GM23338 (cell line): ENCODE measurements around the gene FAM3D.

Experiments used
- CREB1 ChIP-seq: fragments of 250-450 bp; sonication (Bioruptor Pico); IDR thresholded peaks from 2 replicates; pipeline ENCODE4 v1.5.0; 2020; ENCODE audit warnings: low read depth, mild to moderate bottlenecking, moderate library complexity
- EZH2 ChIP-seq: fragments of 200-600 bp; sonication (generic); IDR thresholded peaks from one replicate; pipeline ENCODE4 v1.8.0; 2017; ENCODE audit warnings: antibody characterized with exemption, mild to moderate bottlenecking, low read depth; ENCODE audit not compliant: unreplicated experiment
- NANOG ChIP-seq: IDR thresholded peaks from 2 replicates; pipeline ENCODE4 v1.6.1; 2016; ENCODE audit warnings: antibody characterized with exemption, borderline replicate concordance
- POLR2AphosphoS5 ChIP-seq: IDR thresholded peaks from 2 replicates; pipeline ENCODE4 v1.6.1; 2016; ENCODE audit warnings: antibody characterized with exemption, low read depth
- REST ChIP-seq: IDR thresholded peaks from one replicate; pipeline ENCODE4 v1.6.1; 2018; ENCODE audit warnings: antibody characterized with exemption; ENCODE audit not compliant: unreplicated experiment
- ZNF114 ChIP-seq: fragments of 250-450 bp; sonication (Bioruptor Pico); IDR thresholded peaks from 2 replicates; pipeline ENCODE4 v1.5.0; 2020; ENCODE audit warnings: mild to moderate bottlenecking, moderate library complexity
- TF ChIP-seq, protein P1 (sequence below), 2 experiments: fragments of 200-600 bp in 1 of 2; sonication (generic) in 1 of 2; conservative IDR thresholded peaks; 2 replicates each; pipeline versions ENCODE4 v1.5.1 to v1.6.1; 2016 to 2017; ENCODE audit warnings: antibody characterized with exemption in 2 of 2, low read depth in 2 of 2, mild to moderate bottlenecking in 2 of 2, moderate library complexity in 1 of 2

DNA sequence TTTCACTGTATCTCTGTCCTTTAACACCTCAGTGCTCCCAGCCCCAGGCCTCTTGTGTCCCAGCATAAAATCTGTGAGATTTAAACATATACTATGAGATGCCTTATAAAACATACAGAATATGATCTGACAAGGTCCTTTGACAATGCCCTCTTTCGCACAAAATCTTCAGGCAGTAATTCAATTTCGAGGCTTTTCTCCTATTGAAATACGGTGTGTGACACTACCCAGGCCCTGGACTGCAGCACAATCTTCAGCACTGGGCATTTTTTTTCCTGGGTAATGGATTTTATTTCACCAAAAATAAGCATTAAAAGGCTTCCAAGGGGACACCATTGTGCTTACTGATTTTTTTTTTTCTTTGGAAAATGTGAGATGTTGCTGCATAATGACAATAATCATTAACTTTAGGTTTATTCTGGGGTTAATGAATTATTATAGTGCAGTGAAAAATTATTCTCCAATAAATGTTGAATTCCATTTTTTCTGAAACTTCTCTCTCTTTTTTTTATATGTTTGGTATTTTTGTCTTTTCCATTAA is 40.9 kb upstream of the FAM3D start:
- TF ChIP-seq, protein P1, sequence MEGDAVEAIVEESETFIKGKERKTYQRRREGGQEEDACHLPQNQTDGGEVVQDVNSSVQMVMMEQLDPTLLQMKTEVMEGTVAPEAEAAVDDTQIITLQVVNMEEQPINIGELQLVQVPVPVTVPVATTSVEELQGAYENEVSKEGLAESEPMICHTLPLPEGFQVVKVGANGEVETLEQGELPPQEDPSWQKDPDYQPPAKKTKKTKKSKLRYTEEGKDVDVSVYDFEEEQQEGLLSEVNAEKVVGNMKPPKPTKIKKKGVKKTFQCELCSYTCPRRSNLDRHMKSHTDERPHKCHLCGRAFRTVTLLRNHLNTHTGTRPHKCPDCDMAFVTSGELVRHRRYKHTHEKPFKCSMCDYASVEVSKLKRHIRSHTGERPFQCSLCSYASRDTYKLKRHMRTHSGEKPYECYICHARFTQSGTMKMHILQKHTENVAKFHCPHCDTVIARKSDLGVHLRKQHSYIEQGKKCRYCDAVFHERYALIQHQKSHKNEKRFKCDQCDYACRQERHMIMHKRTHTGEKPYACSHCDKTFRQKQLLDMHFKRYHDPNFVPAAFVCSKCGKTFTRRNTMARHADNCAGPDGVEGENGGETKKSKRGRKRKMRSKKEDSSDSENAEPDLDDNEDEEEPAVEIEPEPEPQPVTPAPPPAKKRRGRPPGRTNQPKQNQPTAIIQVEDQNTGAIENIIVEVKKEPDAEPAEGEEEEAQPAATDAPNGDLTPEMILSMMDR (conservative IDR thresholded peaks at IDR 0.05; ENCODE audit: low read depth in 2 of 2), result no peak
- no peak for TF ChIP-seq REST
- TF ChIP-seq POLR2AphosphoS5, result no peak
- no peak for TF ChIP-seq CREB1 (CRISPR knock-in tag)
- TF ChIP-seq EZH2, result no peak
- TF ChIP-seq NANOG, result no peak
- no peak for TF ChIP-seq ZNF114
